H4 (cell line): ENCODE measurements around the gene ELMOD1. TPM values are rescaled to one million over a fixed set of nuclear protein-coding genes. Genes with fewer than 3 reads are reported as not detected.

Experiments
- DNase-seq: peaks from one replicate; pipeline ENCODE4 v3.0.0-alpha.2; 2015; ENCODE audit warnings: low spot score
- total RNA-seq: library from RNA; depleted of rRNA; stranded (reverse); fragments of >200 nt; shearing (Covaris generic); gene quantifications from 2 replicates; pipeline ENCODE4 v1.2.3, GENCODE V29; 2014

Gene ELMOD1
- total RNA-seq, 1 experiment from 2014 or later = 3.3 TPM

DNA sequence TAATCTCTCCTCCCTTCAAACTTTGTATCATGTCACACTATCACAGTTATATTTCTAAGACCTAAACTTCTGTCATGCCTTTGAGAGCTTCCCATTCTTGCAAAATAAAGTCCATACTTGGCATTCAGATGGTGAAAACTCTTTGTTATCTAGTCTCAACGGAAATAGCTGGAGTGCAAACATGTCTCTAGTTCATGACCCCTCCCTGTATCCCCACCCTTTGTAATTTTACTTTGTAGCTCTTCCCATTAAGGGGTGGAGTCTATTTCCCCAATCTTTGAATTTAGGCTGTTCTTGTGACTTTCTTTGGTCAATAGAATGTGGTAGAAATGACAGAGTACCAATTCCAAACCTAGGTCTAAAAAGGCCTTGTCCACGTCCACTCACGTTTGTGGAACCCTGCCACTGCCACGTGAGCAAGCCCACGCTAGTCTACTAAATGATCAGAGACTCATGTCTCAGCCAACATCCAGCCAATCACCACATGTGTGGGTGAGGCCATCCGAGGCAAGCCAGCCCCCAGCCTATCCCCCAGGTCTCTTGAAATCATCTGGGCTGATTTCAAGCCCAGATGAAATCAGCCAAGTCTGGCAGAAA, 97.5 kb downstream of the ELMOD1 start:
- no peak for DNase-seq

DNA sequence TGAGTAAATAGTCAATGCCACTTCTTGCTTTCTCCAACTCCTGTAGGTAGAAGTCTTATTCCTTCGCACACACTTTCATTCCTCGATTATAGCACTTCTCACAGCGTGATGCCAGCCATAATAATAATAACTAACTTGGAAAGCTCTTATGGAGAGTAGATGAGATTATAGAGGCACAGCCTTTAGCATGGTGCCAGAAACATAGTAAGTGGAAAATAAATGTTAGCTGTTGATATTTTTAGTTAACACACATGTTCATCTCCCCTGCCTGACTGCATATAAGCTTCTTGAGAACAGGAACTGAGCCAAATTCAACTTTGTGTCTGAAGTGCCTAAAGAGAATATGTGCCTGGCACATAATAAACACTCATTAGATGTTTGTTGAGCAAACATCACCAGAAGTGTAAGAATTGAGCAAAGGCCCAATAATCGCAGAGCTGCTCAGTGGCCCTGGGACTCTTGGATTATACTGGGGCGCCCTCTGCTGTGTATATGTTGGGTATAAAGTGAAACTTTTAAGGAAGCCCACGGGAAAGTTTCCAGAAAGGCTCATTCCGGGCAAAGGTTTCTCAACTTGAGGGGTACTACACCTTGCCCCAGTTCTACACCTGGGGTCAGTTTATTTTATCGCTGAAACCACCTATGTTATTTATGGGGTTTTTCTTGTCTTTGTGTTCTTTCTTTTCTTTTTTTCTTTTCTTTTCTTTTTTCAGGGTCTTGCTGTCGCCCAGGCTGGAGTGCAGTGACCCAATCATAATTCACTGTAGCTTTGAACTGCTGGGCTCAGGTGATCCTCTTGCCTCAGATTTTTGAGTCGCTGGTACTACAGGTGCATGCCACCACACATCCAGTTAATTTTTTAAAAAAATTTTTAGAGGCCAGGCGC, 98.6 kb downstream of the ELMOD1 start:
- peak; percentile 35 for DNase-seq

DNA sequence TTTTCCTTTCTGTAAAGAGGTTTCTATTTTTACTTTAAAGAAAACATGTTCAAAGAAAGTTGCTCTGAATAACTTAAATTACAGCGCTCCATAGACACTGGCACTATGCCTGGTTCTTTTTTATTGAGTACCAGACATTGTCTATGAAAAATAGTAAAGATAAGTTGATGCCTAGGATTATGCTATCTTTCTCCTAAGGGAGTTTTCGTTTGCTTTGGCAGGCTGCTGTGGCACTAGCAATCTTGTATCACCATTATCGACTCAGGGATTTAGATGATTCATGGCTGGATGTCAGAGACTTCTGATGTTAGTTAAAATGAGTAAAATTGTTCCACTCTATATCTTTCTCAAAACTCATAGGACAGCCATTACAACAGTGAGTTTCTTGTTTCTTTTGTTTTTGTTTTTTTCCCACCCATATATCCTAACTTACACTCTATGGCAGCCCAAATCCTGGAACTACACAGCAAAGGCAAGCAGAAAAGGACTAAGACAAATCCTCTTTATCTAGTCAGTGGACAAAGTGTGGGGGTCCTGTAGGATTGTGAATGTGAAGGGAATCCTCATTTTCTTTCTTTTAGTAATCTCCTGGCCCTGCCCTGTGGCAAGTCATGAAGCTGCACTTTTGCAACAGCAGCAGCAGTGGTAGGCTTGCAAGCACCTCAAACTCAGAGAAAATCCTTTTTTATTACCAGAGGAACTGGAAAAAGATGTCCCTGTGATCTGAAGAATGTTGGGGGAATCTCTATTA, 100.2 kb downstream of the ELMOD1 start:
- DNase-seq = no peak

DNA sequence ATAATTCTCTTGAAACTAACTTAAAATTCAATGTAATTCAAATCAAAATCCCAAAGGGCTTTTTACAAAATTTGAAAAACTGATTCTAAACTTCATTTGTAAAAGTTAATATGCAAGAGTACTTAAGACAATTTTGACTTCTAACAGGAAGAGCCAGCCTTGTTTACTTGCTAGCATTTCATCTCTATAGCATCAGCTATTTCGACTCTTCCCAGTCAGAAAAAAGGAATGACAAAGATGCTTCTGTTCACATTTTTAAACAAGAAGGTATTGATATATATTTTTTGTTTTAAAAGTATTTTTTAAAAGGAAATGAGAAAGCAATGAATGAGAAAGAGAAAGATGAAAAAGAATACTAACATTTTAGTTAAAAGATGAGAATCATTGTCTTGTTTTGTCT, 104.5 kb downstream of the ELMOD1 start:
- DNase-seq = no peak

DNA sequence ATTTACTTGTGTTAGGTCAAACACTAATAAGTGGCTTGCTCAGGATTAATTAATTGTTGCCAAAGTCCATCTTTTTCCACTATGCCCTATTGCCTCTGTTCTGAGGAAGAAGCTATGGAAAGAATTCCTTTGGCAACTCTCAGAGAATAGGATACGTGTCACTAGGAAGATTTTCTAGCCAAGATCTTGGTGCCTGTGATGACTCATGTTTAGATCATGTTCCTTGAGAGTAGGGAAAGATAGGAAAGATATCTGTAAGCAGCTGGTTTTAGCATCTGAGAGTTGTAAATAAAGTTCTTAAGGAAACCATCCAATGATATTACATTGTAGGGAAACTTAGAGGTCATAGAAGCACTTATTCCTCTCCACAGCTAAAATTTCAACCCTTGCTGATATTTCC, 105.2 kb downstream of the ELMOD1 start:
- peak; percentile 85 for DNase-seq

DNA sequence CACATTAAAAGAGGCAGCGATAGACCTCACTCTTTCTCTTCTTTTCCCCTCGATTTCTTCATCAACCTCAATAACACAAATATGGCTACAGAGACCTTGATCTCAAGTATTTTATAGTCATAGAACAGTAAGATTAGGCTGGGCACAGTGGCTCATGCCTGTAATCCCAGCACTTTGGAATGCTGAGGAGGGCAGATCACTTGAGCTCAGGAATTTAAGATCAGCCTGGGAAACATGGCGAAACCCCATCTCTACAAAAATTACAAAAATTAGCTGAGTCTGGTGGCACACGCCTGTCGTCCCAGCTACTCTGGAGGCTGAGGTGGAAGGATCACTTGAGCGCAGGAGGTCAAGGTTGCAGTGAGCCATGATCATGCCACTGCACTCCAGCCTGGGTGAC, 106.3 kb downstream of the ELMOD1 start:
- DNase-seq = no peak

DNA sequence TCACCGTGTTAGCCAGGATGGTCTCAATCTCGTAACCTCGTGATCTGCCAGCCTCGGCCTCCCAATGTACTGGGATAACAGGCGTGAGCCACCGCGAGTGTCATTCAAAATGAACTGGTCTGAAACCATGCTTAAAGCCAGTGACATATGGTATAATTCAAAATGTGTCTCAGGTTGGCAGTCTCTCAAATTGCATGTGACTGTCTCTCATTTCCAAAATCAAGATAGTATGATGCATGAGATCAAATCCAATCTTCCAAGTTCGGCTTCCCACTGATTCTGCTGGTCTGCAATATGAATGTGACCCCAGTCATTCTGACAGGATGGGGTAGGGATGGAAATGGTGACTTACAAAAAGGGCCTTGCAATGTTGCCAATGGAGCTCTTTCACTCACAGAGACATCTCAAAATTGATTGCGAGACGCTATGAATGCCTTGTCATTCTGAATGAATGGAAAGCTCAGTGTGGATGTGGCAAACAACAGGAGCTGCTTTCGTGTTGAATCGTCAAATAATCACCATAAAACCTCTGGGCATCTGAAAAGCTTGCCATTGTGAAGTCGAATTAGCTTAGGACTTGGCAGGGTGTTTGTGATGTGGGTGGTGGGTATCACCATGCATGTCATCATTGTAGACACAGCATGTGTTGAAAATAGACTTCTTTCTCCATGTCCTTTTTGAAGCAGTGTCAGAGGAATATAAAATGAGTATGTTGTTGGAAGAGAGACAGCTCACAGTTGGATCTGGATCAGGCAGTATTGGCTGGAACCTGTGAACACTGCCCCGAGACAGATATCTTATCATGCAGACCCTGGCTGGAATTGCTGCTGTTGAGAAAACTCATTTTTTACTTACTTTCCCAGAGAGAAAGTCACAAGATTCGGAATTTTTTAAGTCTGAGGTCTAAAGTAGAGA, 108.7 kb downstream of the ELMOD1 start:
- no peak for DNase-seq

DNA sequence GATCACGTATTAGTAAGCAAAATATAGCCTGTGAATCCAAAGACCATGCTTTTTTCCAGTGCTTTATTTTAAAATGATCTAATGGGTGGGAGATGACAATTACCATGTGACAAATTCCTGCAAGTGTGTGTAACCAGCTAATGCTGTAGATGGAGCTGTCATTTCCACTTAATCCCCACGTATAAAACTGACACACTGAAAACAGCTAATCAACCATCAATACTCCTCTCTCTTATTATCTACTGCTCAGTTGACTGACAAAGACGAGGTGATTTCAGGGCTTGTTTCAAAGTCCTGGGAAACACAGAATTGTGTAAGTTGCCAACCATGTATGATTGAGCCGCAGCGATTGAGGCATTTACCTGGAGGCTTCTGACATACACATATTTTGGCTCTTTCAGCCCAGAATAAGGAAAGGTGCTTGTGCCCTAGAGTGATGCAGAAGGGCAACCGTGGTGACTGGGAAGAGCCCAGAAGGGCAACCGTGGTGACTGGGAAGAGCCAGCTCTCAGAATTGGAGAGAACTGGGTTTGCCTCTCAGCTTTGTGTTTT, 111.2 kb downstream of the ELMOD1 start:
- DNase-seq = no peak

DNA sequence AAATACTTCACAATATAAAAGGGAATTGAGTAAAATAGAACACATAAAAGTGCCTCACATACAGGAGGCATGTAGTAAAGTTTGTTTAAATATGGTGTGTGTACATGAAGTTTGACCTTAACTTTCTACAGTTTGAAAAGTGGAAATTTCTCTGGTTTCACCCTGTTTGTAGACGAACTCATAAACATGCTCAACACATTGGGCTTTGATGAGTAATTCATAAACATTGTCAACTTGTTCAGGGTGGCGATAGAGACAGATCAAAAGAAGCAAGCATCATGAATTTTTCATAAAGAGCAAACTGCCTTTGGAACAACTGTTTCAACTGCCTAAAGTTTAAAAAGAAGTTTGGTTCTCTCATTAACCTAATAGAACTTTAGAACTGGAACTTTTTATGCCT, 111.8 kb downstream of the ELMOD1 start:
- DNase-seq = no peak

DNA sequence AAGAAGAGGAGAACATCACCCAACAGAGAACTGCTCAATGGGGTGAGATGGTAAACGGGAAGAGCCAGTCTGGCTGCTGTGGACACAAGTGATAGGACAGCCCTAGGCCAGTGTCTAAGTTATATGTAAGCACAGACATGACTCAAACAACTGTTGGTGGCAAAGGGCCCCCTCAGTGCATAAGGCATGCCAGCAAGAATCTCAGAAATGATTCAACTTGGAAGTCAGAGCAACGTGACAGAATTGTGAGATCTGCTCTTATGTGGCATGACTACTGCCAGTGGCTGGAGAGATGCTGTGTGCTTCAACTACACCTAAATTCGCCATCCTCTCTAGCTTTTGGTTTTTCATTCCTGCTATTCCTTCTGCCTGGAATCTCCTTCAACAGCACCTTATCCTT, 113.5 kb downstream of the ELMOD1 start:
- DNase-seq = peak; percentile 59

DNA sequence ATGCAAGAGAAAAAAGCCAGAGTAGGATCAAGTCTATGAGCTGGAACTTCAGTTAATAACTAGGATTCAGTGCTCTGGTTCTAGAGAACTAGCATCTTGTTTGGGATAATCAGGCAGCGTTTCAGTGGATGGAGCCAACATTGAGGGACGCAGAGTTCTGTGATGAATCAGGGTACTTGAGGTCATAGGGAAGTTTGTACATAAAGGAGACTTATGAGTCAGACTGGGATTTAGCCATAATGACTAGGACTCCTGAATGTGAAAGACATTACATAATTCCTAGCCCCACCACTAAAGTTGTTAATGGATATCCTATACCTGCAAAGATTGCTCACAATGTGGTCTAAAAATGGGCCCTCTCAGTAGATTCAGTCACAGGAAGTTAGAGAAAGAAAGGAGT, 114.1 kb downstream of the ELMOD1 start:
- peak; percentile 92 for DNase-seq

DNA sequence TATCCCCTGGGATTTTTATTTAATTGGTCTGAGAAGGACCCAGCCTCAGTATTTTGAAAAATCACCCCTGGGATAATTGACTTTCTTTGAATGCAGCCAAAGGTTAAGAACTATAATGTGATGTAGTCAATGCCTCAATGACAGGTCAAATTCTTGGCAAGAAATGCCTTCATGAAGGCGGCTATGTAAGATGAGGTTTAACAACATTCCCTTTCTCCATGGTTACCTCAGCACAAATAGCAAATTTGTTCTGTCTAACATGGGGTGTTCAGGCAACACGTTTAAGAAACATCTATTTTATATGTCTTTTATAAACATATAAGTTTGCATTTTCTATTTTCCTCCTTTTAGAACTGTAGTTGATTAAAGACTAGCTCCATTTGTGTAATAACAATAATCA, 115.6 kb downstream of the ELMOD1 start:
- no peak for DNase-seq

DNA sequence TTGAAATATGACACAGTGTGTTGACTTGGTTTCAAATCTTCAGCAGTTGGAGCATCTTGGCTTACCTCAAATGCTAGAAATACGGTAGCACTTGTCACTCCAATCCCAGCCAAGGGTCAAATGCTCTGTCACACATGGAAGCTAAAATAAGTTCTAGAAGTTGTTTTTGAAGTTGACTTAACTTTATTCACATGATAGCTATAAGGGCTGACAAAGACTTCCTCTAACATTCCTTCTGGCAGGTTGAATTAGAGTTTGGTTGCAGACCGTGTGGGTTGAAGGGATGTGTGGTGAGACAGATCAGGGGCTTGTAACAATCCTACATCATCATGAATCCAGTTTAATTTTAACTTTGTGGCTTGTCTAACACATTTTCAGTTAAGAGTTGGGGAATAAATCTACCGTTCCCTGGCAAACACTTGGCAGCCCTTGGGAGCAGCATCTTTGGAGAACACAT, 116.3 kb downstream of the ELMOD1 start:
- DNase-seq = no peak

DNA sequence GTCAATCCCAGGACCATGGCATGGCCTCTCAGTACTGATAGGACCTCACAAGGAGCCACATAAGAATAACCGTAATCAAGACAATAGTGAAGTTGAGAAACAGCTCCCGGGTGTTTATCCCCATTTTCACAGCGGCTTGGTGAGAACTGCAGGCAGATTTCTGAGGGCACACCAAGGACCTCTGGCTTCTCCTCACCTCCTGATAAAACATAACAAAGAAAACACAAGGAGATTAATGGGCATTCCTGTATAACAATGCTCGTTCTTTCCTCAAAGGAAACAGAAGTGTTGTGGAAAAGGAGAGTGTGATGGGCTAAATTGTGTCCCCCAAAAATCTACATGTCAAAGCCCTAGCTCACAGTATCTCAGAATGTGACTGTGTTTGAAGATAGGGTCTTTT, 116.9 kb downstream of the ELMOD1 start:
- DNase-seq = no peak

DNA sequence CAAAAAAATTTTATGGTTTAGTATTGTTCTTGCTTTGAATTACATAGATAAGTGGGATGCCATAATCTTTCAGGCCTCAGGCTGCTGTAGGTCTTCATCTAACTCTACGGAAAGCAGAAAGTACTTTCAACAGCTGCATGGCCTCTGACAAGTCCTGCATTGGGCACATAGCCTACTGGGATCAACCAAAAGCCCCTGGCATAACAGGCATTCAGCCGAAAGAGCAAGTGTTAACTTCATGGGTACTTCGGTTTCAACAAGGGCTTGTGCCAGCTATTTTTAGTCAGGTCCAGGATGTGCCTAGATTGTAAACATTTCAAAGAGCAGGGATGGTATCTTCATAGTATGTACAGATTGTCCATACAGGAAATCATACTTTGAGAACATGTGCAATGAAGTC, 117.8 kb downstream of the ELMOD1 start:
- no peak for DNase-seq

DNA sequence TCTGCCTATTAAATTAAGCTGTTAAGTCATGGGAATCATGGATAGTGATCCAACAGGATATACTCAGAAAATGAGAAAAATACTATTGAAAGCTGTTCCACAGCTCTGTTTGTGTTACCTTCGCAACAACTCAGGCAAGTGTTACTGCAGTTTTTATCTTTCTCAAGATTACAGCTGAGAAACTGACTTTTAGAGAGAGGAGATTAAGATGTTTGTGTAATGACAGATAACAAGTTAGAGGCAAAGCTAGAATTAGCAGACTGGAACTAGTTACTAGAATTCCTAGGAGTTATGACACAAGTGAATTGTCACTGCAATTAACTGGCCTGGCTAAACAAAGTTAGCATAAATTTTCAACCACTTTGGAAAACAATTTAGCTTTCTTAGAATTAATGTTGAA, 119.4 kb downstream of the ELMOD1 start:
- DNase-seq = no peak

DNA sequence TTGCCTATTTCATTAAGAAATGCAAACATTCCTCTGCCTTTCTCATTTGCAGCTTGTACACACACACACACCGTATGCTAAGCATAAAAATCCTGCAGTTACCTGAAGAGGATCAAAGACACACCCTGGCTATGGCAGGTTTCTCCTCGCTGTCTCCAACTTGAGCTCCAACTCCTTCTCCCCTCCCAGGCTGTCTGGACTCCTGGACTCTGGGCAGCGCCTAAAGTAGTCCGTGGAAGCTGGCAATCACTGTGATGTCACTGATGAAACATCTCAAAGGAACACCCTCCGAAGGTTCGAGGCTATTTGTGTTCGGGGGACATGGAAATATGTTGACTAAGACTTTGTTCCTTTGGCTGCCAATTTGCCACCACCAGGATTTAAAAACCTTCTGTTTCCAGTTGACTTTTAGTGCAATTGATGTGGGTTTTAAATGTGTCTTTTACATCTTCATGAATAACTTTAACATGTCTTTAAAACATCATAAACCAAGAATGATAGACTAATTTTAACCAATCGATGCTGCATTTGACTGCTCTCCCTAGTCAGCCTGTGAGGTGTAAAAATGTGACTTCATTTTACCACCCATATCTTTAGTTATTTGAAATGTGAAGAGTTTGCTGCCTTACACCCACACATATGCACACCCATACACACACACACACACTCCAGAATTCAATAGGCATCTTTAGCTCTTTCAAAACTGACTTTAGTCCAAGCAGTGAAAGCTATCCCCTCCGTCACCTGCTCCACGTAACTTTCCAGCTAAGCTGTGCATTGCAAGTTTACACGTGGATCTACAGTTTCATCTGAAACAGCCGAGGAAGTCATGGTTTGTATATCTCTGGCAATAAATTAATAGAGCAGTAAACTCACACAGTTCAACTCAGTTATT, 121.2 kb downstream of the ELMOD1 start, which contains the start of gene SLN:
Gene SLN, minus strand, starts transcription at position 196 of the 895 bp plus-strand sequence.
- no peak for DNase-seq

DNA sequence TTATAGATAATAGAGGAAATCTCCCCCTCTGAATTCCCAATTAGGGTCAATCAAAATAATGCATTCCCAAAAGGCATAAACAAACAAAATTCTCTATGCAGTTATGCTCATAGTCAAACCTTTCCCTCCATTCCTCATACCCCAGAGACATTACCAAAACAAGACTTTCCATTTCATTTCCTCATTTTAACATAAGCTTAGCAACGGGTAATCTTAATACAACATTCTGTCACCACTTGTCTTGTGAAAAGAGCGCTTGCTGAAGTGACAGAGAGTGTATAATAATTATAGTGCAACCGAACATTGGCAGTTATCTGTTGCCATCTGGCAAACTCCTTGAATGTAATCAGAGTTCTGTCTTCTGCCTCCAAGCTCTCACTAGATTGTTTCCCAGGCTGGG, 122.1 kb downstream of the ELMOD1 start:
- DNase-seq = no peak
